ENCODE results near the gene DNAH6. TPM values are rescaled to one million over a fixed set of nuclear protein-coding genes. Genes with fewer than 3 reads are reported as not detected.

Gene DNAH6
- total and polyA plus RNA-seq, 2 of the 8 experiments (the other 6 are each of a cell fraction or from before 2014, with no cell fraction given): 0.06 to 0.43 TPM

DNA sequence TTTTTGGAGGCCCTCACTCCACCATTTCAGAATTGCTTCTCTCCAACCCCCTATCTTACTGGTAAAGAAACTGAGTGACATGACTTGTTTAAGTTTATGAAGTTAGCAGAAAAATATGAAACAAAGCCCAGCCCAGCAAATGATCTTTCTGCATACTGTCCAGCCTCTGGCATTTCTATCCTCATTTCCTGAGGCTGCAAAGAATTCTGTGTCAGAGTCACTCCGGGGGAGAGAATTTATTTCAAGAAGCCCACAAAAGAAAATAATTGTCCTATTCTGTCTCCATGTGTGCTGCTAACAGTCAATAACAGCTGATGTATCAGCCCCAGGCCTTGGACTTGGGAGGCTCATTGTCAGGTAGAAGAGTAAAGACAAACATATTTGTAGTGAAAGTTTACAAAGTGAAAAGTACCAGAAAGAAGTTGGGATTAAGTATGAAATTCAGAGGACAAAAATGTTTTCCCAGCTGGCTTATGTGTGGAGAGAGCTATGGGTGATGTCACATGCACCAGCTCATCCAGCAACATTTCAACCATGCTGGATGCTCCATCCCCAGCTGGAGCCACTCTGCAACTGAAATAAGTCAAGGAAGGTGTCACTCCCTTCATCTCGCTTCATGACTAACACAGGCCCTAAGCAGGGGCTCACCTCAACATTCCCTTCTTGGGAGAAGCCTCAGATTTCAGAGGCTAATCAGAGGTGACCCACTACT lies 322.3 kb downstream of the DNAH6 start:
- Histone ChIP-seq H3K27ac (ENCODE audit: low read depth, low read length) (no peak overlapping the region), H3K9ac (replicated peaks in 1 of 4; ENCODE audit: extremely low read depth in 1 of 4, low read depth in 3 of 4, low read length in 3 of 4) (no peak overlapping the region; a peak in 1 of 7 replicates), H4K8ac (ENCODE audit: extremely low read depth, insufficient read depth, low read length) (no peak overlapping the region), H3K79me1 (ENCODE audit: low read depth, low read length) (0 out of 2 replicates have a peak, but pooled peaks cover 2% of the 10 kb centered on the region), H3K4me2 (ENCODE audit: insufficient read depth in 1 of 2, low read depth in 2 of 2, low read length in 2 of 2) (no peak overlapping the region), H4K5ac (ENCODE audit: insufficient read length, low read depth, low read length) (no peak overlapping the region), H2BK20ac (ENCODE audit: low read length) (no peak overlapping the region), H2BK120ac (replicated peaks; ENCODE audit: low read depth, low read length) (no peak overlapping the region), H3K27me3 (replicated peaks in 1 of 4; ENCODE audit: control insufficient read depth in 3 of 4, extremely low read depth in 1 of 4, insufficient read depth in 3 of 4, low read length in 3 of 4) (no peaks in the 10 kb centered on the region), H3K14ac (ENCODE audit: insufficient read length) (no peak overlapping the region), H4K91ac (replicated peaks; ENCODE audit: insufficient read length, low read length) (no peak overlapping the region), H4K20me1 (replicated peaks in 1 of 2; ENCODE audit: control insufficient read depth in 1 of 2, insufficient read depth in 2 of 2, low read length in 2 of 2) (no peaks in the 10 kb centered on the region), H2BK15ac (ENCODE audit: low read length) (no peak overlapping the region), H3K4me1 (replicated peaks in 1 of 4; ENCODE audit: control insufficient read depth in 3 of 4, insufficient read depth in 4 of 4, low read length in 3 of 4) (peaks cover 0 to 7% (median 1%) of the 10 kb centered on the region in 4 experiments; a peak in 3 of 7 replicates), H3K23ac (ENCODE audit: insufficient read length) (no peak overlapping the region), H3K79me2 (ENCODE audit: control insufficient read depth in 1 of 2, insufficient read depth in 2 of 2, low read length in 2 of 2) (no peaks in the 10 kb centered on the region), H3K56ac (replicated peaks; ENCODE audit: insufficient read length, low read depth, low read length) (no peak overlapping the region), H3K18ac (ENCODE audit: extremely low read depth, low read length) (no peak overlapping the region), H2AFZ (ENCODE audit: low read length) (no peak overlapping the region), H3K4ac (replicated peaks; ENCODE audit: insufficient read length, low read depth, low read length) (no peak overlapping the region), H2BK12ac (ENCODE audit: low read depth, low read length) (no peak overlapping the region), H3K9me3 (ENCODE audit: insufficient read depth in 2 of 2, low read depth in 1 of 2, low read length in 1 of 2) (peaks cover 0 to 3% of the 10 kb centered on the region in 2 experiments; a peak in 1 of 4 replicates), H3K4me3 (ENCODE audit: extremely low read depth in 1 of 4, insufficient read depth in 2 of 4, low read depth in 3 of 4, low read length in 4 of 4) (no peak overlapping the region), H3K36me3 (ENCODE audit: control insufficient read depth in 2 of 4, insufficient read depth in 4 of 4, low read length in 3 of 4) (no peaks in the 10 kb centered on the region; a peak in 2 of 8 replicates), H2AK5ac (ENCODE audit: low read depth, low read length) (no peak overlapping the region), H3K23me2 (ENCODE audit: low read depth, low read length) (no peaks in the 10 kb centered on the region), H2BK5ac (ENCODE audit: low read depth, low read length) (no peak overlapping the region)
- FAIRE-seq (no peak), DNase-seq (ENCODE audit: low read depth in 1 of 2, low spot score in 2 of 2) (no peak)
- CTCF ChIA-PET (ENCODE audit: partially characterized antibody): interaction anchor here (0.7 to 4.8 kb wide), 7 partner anchors 8 to 87 kb away, joined by 3 to 23 read pairs (median 5); no protein-coding TSS in a partner anchor
- POLR2A ChIA-PET (ENCODE audit: partially characterized antibody): no interaction called here
- 79% methylated on average over 2 of the region's 2 CpGs; no CpG with 5 or more reads in 1 of the 2 experiments for WGBS, 2 experiments (ENCODE audit: extremely low coverage in 1 of 2, insufficient coverage in 1 of 2, insufficient read length in 1 of 2, insufficient replicate concordance in 2 of 2, low coverage in 1 of 2, low lambda C conversion rate in 2 of 2, missing lambda C conversion rate in 1 of 2)
- TF ChIP-seq KDM1A (IDR thresholded peaks at IDR 0.05; ENCODE audit: borderline replicate concordance, low read length) (no peak), SIN3A (conservative IDR thresholded peaks at IDR 0.05 in 1 of 2, IDR thresholded peaks at IDR 0.05 in 1 of 2; ENCODE audit: low read depth in 1 of 2, low read length in 2 of 2) (no peak), CBX5 (IDR thresholded peaks at IDR 0.05; ENCODE audit: low read depth, low read length) (no peak), CTBP2 (IDR thresholded peaks at IDR 0.05; ENCODE audit: borderline replicate concordance, insufficient read depth, insufficient read length, low read length) (no peak), KDM5A (IDR thresholded peaks at IDR 0.05; ENCODE audit: low read length) (no peak), EZH2 (IDR thresholded peaks at IDR 0.05; ENCODE audit: low read depth, low read length, severe bottlenecking) (no peak), FOSL1 (IDR thresholded peaks at IDR 0.05; ENCODE audit: insufficient read depth, low read depth, low read length) (no peak), CHD1 (IDR thresholded peaks at IDR 0.05; ENCODE audit: low read depth, low read length) (no peak), SUZ12 (IDR thresholded peaks at IDR 0.05; ENCODE audit: low read length) (no peak), POLR2A (IDR thresholded peaks at IDR 0.05; ENCODE audit: control extremely low read depth in 1 of 2, low read depth in 2 of 2, low read length in 2 of 2) (no peak)
- TF ChIP-seq, protein P1, sequence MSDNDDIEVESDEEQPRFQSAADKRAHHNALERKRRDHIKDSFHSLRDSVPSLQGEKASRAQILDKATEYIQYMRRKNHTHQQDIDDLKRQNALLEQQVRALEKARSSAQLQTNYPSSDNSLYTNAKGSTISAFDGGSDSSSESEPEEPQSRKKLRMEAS (IDR thresholded peaks at IDR 0.05): no peak
- TF ChIP-seq, protein P2, sequence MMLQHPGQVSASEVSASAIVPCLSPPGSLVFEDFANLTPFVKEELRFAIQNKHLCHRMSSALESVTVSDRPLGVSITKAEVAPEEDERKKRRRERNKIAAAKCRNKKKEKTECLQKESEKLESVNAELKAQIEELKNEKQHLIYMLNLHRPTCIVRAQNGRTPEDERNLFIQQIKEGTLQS (IDR thresholded peaks at IDR 0.05; ENCODE audit: insufficient read depth, low read depth, low read length): no peak
